Neuronal stem cell (in vitro differentiated cells): ENCODE measurements around the gene TMTC1.

ENCODE experiments used
- DNase-seq: peaks from one replicate; pipeline ENCODE4 v3.0.0-alpha.2; 2013; ENCODE audit warnings: low spot score
- H2AFZ ChIP-seq: one replicate; pipeline ENCODE4 v1.6.1; 2013; ENCODE audit warnings: mild to moderate bottlenecking, low read length, inconsistent platforms
- H2AK5ac ChIP-seq: 2 replicates; pipeline ENCODE4 v1.6.1; 2013; ENCODE audit warnings: low read depth, mild to moderate bottlenecking, inconsistent platforms, low read length, moderate library complexity, mixed read lengths
- H2BK120ac ChIP-seq: 2 replicates; pipeline ENCODE4 v1.6.1; 2013; ENCODE audit warnings: low read depth, mild to moderate bottlenecking, inconsistent platforms, low read length, moderate library complexity, mixed read lengths
- H2BK12ac ChIP-seq: one replicate; pipeline ENCODE4 v1.6.1; 2013; ENCODE audit warnings: low read length, inconsistent platforms
- H2BK15ac ChIP-seq: 2 replicates; pipeline ENCODE4 v1.6.1; 2013; ENCODE audit warnings: mild to moderate bottlenecking, low read length, inconsistent platforms, mixed read lengths
- H2BK5ac ChIP-seq: one replicate; pipeline ENCODE4 v1.6.1; 2013; ENCODE audit warnings: inconsistent platforms, mild to moderate bottlenecking, low read length, moderate library complexity
- H3K14ac ChIP-seq: one replicate; pipeline ENCODE4 v1.6.1; 2013; ENCODE audit warnings: low read length, inconsistent platforms
- H3K18ac ChIP-seq: 2 replicates; pipeline ENCODE4 v1.6.1; 2013; ENCODE audit warnings: low read length, inconsistent platforms
- H3K23ac ChIP-seq: 2 replicates; pipeline ENCODE4 v1.6.1; 2013; ENCODE audit warnings: low read depth, mild to moderate bottlenecking, mixed read lengths, low read length, inconsistent platforms; ENCODE audit not compliant: poor library complexity
- H3K27ac ChIP-seq: replicated peaks from 3 replicates; pipeline ENCODE4 v1.5.1; 2013; ENCODE audit warnings: low read length, inconsistent platforms
- H3K27me3 ChIP-seq, 3 experiments: 2 replicates each; pipeline ENCODE4 v1.6.1; 2013; ENCODE audit warnings: low read length in 3 of 3, mild to moderate bottlenecking in 2 of 3, inconsistent platforms in 1 of 3, low read depth in 1 of 3, mixed read lengths in 1 of 3, moderate library complexity in 1 of 3; ENCODE audit not compliant: control insufficient read depth in 3 of 3, insufficient read depth in 3 of 3
- H3K36me3 ChIP-seq, 2 donors: replicated peaks in 1 of 2; 2 replicates each; pipeline ENCODE4 v1.6.1; 2013; ENCODE audit warnings: low read length in 2 of 2; ENCODE audit not compliant: control insufficient read depth in 2 of 2, insufficient read depth in 2 of 2
- H3K4ac ChIP-seq: 2 replicates; pipeline ENCODE4 v1.6.1; 2013; ENCODE audit warnings: inconsistent platforms, mild to moderate bottlenecking, low read length, moderate library complexity
- H3K4me1 ChIP-seq, 2 donors: 1 replicate in 1 of 2; 2 replicates in 1 of 2; pipeline ENCODE4 v1.6.1; 2013; ENCODE audit warnings: low read length in 2 of 2, low read depth in 1 of 2; ENCODE audit not compliant: control insufficient read depth in 2 of 2, insufficient read depth in 1 of 2
- H3K4me2 ChIP-seq: one replicate; pipeline ENCODE4 v1.6.1; 2013; ENCODE audit warnings: mild to moderate bottlenecking, low read length, inconsistent platforms; ENCODE audit not compliant: insufficient read depth, poor library complexity, severe bottlenecking
- H3K4me3 ChIP-seq, 2 donors: 2 replicates each; pipeline ENCODE4 v1.5.1; 2013; ENCODE audit warnings: low read length in 2 of 2, mild to moderate bottlenecking in 2 of 2, inconsistent platforms in 1 of 2, moderate library complexity in 1 of 2
- H3K79me1 ChIP-seq: one replicate; pipeline ENCODE4 v1.6.1; 2013; ENCODE audit warnings: low read depth, mild to moderate bottlenecking, inconsistent platforms, low read length, moderate library complexity
- H3K9ac ChIP-seq: one replicate; pipeline ENCODE4 v1.6.1; 2013; ENCODE audit warnings: mild to moderate bottlenecking, low read depth, low read length, inconsistent platforms; ENCODE audit not compliant: poor library complexity
- H3K9me3 ChIP-seq, 2 donors: replicated peaks in 1 of 2; 2 replicates each; pipeline versions ENCODE3 to v1.6.1; 2013; ENCODE audit warnings: low read length in 2 of 2, mild to moderate bottlenecking in 2 of 2, inconsistent platforms in 1 of 2, low read depth in 1 of 2, mixed read lengths in 1 of 2, moderate library complexity in 1 of 2; ENCODE audit not compliant: control insufficient read depth in 2 of 2, insufficient read depth in 1 of 2
- H4K8ac ChIP-seq: one replicate; pipeline ENCODE4 v1.6.1; 2013; ENCODE audit warnings: low read depth, mild to moderate bottlenecking, inconsistent platforms, low read length, moderate library complexity
- H4K91ac ChIP-seq: one replicate; pipeline ENCODE4 v1.6.1; 2013; ENCODE audit warnings: low read length, low read depth, mild to moderate bottlenecking, inconsistent platforms; ENCODE audit not compliant: poor library complexity
- WGBS, 2 donors: extraction: QIAGEN DNeasy Blood & Tissue Kit; methylation state at CpG; one replicate each; pipeline ENCODE4 v1.1.7; 2013; ENCODE audit warnings: missing lambda C conversion rate in 2 of 2, mixed read lengths in 1 of 2; ENCODE audit not compliant: insufficient read length in 2 of 2, insufficient replicate concordance in 1 of 2; ENCODE audit errors: extremely low coverage in 2 of 2; 5-methylcytosine and 5-hydroxymethylcytosine counted together

TMTC1 gene

DNA sequence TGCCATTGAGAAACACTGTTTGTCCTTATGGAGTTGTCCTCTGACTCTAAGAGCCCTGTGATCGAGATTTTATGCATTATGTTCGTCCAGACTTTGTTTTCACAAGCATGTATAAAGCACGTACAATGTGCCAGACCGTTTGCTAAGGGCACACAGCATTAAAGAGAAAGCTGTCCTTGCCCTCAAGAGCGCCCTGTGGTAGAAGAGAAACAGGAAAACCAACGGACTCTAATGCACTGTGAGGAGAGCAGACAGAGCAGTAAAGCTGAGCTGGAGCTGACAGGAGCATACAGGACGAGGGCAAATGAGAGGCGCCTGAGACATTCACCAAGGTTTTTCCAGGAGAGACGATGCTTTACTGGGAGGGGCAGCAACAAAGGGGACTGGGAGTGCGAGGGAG, 220.1 kb downstream of the TMTC1 start:
- no peaks in the 10 kb centered on the region for H3K79me1 ChIP-seq
- no peak overlapping the region for H3K4ac ChIP-seq
- H2AK5ac ChIP-seq = no peak overlapping the region
- H3K9ac ChIP-seq = no peak overlapping the region
- H2BK15ac ChIP-seq = no peak overlapping the region
- H3K36me3 ChIP-seq = peaks cover 3 to 23% of the 10 kb centered on the region in 2 donors
- no peak overlapping the region for H3K23ac ChIP-seq
- H2BK5ac ChIP-seq = no peak overlapping the region
- no peak for DNase-seq
- no peak overlapping the region for H3K4me2 ChIP-seq
- no peak overlapping the region for H2AFZ ChIP-seq
- H3K27me3 ChIP-seq = no peaks in the 10 kb centered on the region
- H4K91ac ChIP-seq = no peak overlapping the region
- no peak overlapping the region for H3K27ac ChIP-seq
- no peak overlapping the region for H4K8ac ChIP-seq
- H3K18ac ChIP-seq = no peak overlapping the region
- H3K9me3 ChIP-seq = peaks cover 0 to 14% of the 10 kb centered on the region in 2 donors
- H3K4me3 ChIP-seq = no peak overlapping the region
- H2BK12ac ChIP-seq = no peak overlapping the region
- no peak overlapping the region for H3K14ac ChIP-seq
- WGBS, 2 donors = no CpG with 5 or more reads among the region's 10 CpGs
- peaks cover 5 to 10% of the 10 kb centered on the region in 2 donors for H3K4me1 ChIP-seq
- H2BK120ac ChIP-seq = no peak overlapping the region

DNA sequence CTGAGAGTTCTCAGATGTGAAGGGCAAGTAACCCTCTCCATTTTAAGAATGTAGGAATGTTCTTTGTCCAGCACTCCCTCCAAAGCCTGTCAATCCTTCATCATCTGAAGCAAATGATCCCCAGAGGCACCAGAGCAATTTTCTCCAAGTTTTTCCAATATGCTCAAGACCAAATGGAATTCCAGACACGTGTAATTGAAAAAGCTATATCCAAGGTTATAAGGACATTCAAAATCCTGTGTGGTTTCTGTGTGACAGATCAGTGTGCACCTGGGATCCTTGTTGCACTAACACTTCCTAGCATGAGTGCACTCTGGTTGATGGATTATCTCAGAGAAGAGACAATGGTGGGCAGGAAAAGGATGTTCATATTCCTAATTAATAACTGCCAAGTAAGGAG, 220.7 kb downstream of the TMTC1 start:
- no peak overlapping the region for H2BK15ac ChIP-seq

GRCh38 chr12:29562110-29562804, 221.5 kb downstream of the TMTC1 start:
- Histone ChIP-seq H3K23ac (no peak overlapping the region), H3K4me2 (no peak overlapping the region), H2AFZ (no peak overlapping the region), H2AK5ac (no peak overlapping the region), H3K4ac (no peak overlapping the region), H2BK15ac (no peak overlapping the region), H3K27ac (no peak overlapping the region), H4K8ac (no peak overlapping the region), H3K4me1 (peaks cover 5 to 11% of the 10 kb centered on the region in 2 donors), H2BK12ac (no peak overlapping the region), H2BK120ac (no peak overlapping the region), H3K9me3 (peaks cover 0 to 14% of the 10 kb centered on the region in 2 donors), H2BK5ac (no peak overlapping the region), H4K91ac (no peak overlapping the region), H3K18ac (no peak overlapping the region), H3K27me3 (no peaks in the 10 kb centered on the region), H3K36me3 (peaks cover 3 to 17% of the 10 kb centered on the region in 2 donors), H3K4me3 (no peak overlapping the region), H3K9ac (no peak overlapping the region), H3K79me1 (no peaks in the 10 kb centered on the region), H3K14ac (no peak overlapping the region)
- DNase-seq = no peak
- WGBS, 2 donors = no CpG with 5 or more reads among the region's 4 CpGs

More for the DNA sequence above, 220.7 kb downstream of the TMTC1 start:
- Histone ChIP-seq H2BK12ac (no peak overlapping the region), H3K9ac (no peak overlapping the region), H4K8ac (no peak overlapping the region), H3K23ac (no peak overlapping the region), H4K91ac (no peak overlapping the region), H3K4me1 (peaks cover 5 to 11% of the 10 kb centered on the region in 2 donors), H3K18ac (no peak overlapping the region), H2BK5ac (no peak overlapping the region), H3K79me1 (no peaks in the 10 kb centered on the region), H3K27ac (no peak overlapping the region), H3K9me3 (peaks cover 0 to 14% of the 10 kb centered on the region in 2 donors), H2BK120ac (no peak overlapping the region), H2AFZ (no peak overlapping the region), H3K36me3 (peaks cover 3 to 23% of the 10 kb centered on the region in 2 donors), H3K27me3 (no peaks in the 10 kb centered on the region), H3K14ac (no peak overlapping the region), H3K4ac (no peak overlapping the region), H2AK5ac (no peak overlapping the region), H3K4me3 (no peak overlapping the region), H3K4me2 (no peak overlapping the region)
- WGBS, 2 donors = no CpG with 5 or more reads among the region's 1 CpG
- no peak for DNase-seq

DNA sequence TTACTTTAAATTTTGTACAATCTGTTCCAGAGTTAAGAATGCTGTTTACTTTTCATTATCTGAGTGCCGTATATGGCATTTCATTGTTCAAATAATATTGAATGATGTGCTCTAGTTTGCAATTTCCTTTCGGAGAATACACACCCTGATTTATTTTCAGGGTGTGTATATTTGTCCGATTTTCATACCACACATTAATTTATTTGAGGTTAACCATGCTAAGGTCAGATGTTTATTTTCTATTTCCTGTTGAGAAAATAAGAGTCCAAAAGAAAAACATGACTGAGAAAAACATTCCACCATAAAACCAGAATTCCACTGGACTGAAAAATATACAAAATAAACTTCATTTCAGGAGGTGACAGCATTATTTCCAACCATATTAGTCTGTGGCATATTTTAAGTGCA, 222.1 kb downstream of the TMTC1 start:
- no peak overlapping the region for H2BK12ac ChIP-seq
- no peak overlapping the region for H3K23ac ChIP-seq

More for the DNA sequence above, 222.1 kb downstream of the TMTC1 start:
- H2BK15ac ChIP-seq = no peak overlapping the region
- H3K9me3 ChIP-seq = peaks cover 0 to 14% of the 10 kb centered on the region in 2 donors
- no peak for DNase-seq
- no peak overlapping the region for H2AFZ ChIP-seq
- no peak overlapping the region for H2AK5ac ChIP-seq
- no peak overlapping the region for H3K27ac ChIP-seq
- no peak overlapping the region for H4K8ac ChIP-seq
- H3K9ac ChIP-seq = no peak overlapping the region
- no peaks in the 10 kb centered on the region for H3K79me1 ChIP-seq
- no peak overlapping the region for H3K18ac ChIP-seq
- no peak overlapping the region for H4K91ac ChIP-seq
- no peak overlapping the region for H3K14ac ChIP-seq
- no peak overlapping the region for H2BK5ac ChIP-seq
- H2BK120ac ChIP-seq = no peak overlapping the region
- no peak overlapping the region for H3K4me3 ChIP-seq
- H3K4me1 ChIP-seq = peaks cover 5 to 11% of the 10 kb centered on the region in 2 donors
- peaks cover 3 to 14% of the 10 kb centered on the region in 2 donors for H3K36me3 ChIP-seq
- no CpG with 5 or more reads among the region's 3 CpGs for WGBS, 2 donors
- H3K4me2 ChIP-seq = no peak overlapping the region
- H3K27me3 ChIP-seq = no peaks in the 10 kb centered on the region
- no peak overlapping the region for H3K4ac ChIP-seq
